Ishikawa (cell line): ENCODE data around the gene EXOSC6.
A peak's percentile ranks its signal among the peaks of the same experiment; 100 is the strongest.

ENCODE experiments used
- CEBPB ChIP-seq: IDR thresholded peaks from 2 replicates; pipeline ENCODE4 v1.6.1; 2012
- CREB1 ChIP-seq: IDR thresholded peaks from 2 replicates; pipeline ENCODE4 v1.6.1; 2012; ENCODE audit warnings: low read depth
- EGR1 ChIP-seq: IDR thresholded peaks from 2 replicates; pipeline ENCODE4 v1.6.1; 2012
- EP300 ChIP-seq: IDR thresholded peaks from 2 replicates; pipeline ENCODE4 v1.6.1; 2012; ENCODE audit warnings: borderline replicate concordance
- FOXM1 ChIP-seq: IDR thresholded peaks from 2 replicates; pipeline ENCODE4 v1.6.1; 2012; ENCODE audit warnings: low read depth, borderline replicate concordance
- NFIC ChIP-seq: IDR thresholded peaks from 2 replicates; pipeline ENCODE4 v1.6.1; 2012
- RAD21 ChIP-seq: IDR thresholded peaks from 2 replicates; pipeline ENCODE4 v1.6.1; 2012; ENCODE audit warnings: low read depth
- TAF1 ChIP-seq: IDR thresholded peaks from 2 replicates; pipeline ENCODE4 v1.6.1; 2012; ENCODE audit warnings: low read depth, mild to moderate bottlenecking
- TCF12 ChIP-seq: IDR thresholded peaks from 2 replicates; pipeline ENCODE4 v1.6.1; 2012; ENCODE audit warnings: low read depth
- TEAD4 ChIP-seq: IDR thresholded peaks from 2 replicates; pipeline ENCODE4 v1.6.1; 2012
- YY1 ChIP-seq: IDR thresholded peaks from 2 replicates; pipeline ENCODE4 v1.6.1; 2012; ENCODE audit warnings: low read depth
- ZBTB7A ChIP-seq: IDR thresholded peaks from 2 replicates; pipeline ENCODE4 v1.6.1; 2012; ENCODE audit warnings: low read depth
- TF ChIP-seq, protein P1 (sequence below): IDR thresholded peaks from 2 replicates; pipeline ENCODE4 v1.6.1; 2012
- TF ChIP-seq, protein P2 (sequence below): IDR thresholded peaks from 2 replicates; pipeline ENCODE4 v1.6.1; 2012; ENCODE audit warnings: low read depth, mild to moderate bottlenecking
- TF ChIP-seq, protein P3 (sequence below): IDR thresholded peaks from 2 replicates; pipeline ENCODE4 v1.6.1; 2012

EXOSC6 gene

DNA sequence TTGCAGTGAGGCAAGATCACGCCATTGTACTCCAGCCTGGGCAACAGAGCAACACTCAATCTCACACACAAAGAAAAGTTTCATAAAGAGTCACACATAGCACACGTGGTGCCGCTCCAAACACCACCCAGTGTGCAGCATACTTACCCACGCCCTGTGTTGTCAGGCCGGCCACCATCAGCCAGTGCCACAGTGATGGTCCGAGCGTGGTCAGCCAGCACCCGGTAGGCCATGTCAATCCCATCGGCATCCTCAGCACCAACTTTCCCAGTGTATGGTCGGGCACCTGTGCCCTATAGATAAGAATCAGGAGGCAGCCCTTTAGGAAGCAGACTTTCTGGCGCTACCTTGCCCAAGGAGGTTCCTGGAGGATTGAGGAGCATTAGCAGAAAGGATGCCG lies 17.7 kb upstream of the EXOSC6 start:
- no peak for TF ChIP-seq TEAD4

DNA sequence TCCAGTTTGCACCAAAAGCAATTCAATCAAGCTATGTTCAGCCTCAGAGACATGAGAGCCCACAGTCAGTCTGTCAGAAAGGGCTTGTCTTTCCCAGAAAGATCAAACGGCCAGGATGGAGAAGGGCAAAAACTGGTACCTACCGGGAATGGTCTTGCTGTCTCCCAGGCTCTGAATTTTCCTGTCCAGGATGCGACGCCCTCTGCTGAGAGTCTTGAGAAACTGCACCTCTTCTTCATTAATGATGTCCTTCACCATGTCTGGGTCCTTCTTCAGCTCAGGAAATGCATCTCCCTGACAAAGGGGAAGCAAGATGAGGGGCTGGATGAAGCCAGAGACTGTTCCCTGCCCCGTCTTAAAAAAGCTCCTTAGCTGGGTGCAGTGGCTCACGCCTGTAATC lies 15.8 kb upstream of the EXOSC6 start:
- TF ChIP-seq RAD21 (0 out of 2 replicates have a peak, but pooled peaks have one; percentile 20), TEAD4 (no peak)

DNA sequence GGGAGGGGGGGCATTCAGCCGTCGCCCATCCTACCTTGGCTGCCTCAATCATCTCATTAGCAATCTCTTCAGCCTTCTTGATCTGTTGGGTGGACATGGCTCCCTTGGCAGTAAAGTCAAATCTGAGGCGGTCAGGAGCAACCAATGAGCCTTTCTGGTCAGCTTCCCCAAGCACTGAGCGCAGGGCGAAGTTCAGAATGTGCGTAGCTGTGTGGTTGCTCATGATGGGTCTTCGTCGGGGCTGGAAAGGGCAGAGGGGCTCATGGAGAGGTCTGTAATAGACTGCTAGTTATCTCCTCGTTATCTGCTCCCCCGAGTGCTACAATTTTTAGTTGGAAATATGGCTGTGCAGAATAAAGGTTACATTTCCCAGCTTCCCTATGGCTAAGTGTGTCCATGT lies 7.2 kb upstream of the EXOSC6 start:
- TF ChIP-seq EGR1 (no peak), EP300 (no peak), CREB1 (no peak), TEAD4 (no peak), FOXM1 (no peak), NFIC (no peak), CEBPB (no peak), YY1 (no peak), ZBTB7A (no peak), RAD21 (no peak), TAF1 (no peak), TCF12 (no peak)
- TF ChIP-seq, protein P1, sequence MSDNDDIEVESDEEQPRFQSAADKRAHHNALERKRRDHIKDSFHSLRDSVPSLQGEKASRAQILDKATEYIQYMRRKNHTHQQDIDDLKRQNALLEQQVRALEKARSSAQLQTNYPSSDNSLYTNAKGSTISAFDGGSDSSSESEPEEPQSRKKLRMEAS = no peak
- TF ChIP-seq, protein P2, sequence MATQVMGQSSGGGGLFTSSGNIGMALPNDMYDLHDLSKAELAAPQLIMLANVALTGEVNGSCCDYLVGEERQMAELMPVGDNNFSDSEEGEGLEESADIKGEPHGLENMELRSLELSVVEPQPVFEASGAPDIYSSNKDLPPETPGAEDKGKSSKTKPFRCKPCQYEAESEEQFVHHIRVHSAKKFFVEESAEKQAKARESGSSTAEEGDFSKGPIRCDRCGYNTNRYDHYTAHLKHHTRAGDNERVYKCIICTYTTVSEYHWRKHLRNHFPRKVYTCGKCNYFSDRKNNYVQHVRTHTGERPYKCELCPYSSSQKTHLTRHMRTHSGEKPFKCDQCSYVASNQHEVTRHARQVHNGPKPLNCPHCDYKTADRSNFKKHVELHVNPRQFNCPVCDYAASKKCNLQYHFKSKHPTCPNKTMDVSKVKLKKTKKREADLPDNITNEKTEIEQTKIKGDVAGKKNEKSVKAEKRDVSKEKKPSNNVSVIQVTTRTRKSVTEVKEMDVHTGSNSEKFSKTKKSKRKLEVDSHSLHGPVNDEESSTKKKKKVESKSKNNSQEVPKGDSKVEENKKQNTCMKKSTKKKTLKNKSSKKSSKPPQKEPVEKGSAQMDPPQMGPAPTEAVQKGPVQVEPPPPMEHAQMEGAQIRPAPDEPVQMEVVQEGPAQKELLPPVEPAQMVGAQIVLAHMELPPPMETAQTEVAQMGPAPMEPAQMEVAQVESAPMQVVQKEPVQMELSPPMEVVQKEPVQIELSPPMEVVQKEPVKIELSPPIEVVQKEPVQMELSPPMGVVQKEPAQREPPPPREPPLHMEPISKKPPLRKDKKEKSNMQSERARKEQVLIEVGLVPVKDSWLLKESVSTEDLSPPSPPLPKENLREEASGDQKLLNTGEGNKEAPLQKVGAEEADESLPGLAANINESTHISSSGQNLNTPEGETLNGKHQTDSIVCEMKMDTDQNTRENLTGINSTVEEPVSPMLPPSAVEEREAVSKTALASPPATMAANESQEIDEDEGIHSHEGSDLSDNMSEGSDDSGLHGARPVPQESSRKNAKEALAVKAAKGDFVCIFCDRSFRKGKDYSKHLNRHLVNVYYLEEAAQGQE = no peak
- TF ChIP-seq, protein P3, sequence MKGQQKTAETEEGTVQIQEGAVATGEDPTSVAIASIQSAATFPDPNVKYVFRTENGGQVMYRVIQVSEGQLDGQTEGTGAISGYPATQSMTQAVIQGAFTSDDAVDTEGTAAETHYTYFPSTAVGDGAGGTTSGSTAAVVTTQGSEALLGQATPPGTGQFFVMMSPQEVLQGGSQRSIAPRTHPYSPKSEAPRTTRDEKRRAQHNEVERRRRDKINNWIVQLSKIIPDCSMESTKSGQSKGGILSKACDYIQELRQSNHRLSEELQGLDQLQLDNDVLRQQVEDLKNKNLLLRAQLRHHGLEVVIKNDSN = no peak

DNA sequence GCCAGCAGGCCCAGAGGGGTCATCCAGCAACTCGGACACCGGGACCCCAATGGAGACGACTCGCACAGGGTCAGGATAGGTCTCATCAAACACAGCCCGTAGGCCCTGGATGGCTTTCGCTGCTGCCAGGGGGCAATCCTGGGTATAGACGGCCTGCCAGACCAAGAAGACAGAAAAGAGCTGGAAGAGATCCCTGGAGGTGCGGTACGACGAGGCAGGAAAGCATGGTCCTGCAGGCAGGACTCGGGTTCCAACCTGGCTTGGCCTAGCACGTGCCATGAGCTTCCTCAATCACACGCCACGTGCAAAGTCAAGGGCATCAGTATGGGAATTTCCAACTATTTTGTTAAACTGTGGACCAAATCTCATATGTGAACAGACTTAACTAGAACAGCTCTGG lies 6.3 kb upstream of the EXOSC6 start:
- TF ChIP-seq EP300 = no peak
- no peak for TF ChIP-seq FOXM1

DNA sequence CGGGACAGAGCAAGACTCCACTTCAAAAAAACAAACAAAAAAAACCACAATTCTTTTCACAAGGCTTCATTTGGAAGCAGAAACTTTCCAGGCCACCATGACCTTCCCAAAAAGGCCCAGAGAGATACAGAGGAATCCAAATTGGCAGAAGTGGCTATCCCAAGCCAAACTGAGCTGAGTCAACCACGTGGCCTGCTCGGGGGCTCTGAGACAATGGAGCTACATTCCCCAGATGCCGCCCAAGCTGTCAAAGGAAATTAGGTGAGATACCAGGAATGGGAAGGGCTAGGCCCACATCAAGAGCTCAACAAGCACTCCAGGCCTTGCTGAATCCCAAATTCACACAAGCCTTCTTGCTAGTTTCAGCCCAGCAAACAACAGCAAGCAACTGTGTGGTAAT lies 5.7 kb upstream of the EXOSC6 start:
- TF ChIP-seq, protein P1 = peak; percentile 40; the same call in 1 of the 2 replicates
- TF ChIP-seq, protein P3 = peak; percentile 50
- TF ChIP-seq FOXM1 (no peak), TEAD4 (peak; percentile 50)

DNA sequence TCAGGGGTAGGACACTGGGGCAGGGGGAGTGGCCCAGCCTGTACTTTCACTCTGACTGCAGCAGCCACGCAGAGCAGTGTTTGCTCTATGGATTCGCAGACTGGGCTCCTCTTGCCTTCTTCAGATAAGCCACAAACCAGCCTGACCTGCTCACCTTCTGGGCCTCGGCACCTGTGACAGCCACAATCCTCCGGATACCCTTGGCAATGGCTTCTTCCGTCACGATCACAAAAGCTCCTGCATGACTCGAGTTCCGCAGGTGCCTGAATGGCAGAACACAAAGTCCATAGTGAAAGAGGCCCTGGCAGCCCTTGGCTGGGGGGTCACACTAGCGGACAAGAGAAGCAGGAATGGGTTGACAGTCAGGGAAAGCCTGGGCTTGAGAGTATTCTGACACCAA lies 3.8 kb upstream of the EXOSC6 start:
- TF ChIP-seq, protein P1 = no peak
- no peak for TF ChIP-seq TCF12
- TF ChIP-seq NFIC = no peak
- TF ChIP-seq CREB1 = no peak
- TF ChIP-seq FOXM1 = no peak
- TF ChIP-seq ZBTB7A = no peak

DNA sequence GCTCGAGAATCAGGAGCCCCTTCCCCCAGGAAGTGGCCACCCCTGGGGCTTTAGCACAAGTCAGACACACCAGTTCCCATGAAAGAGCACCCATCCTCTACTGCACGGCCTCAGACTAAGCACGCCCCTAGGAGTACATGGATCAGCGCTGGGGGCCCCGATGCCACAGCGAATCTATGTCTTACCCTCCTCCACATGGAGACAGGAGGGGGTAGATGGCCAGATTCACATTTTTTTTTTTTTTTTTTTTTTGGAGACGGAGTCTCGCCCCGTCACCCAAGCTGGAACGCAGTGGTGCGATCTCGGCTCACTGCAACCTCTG lies 3.2 kb upstream of the EXOSC6 start:
- TF ChIP-seq, protein P2 = no peak
- TF ChIP-seq NFIC (no peak), TCF12 (no peak), EGR1 (no peak), CREB1 (no peak), CEBPB (no peak), RAD21 (no peak), YY1 (no peak), FOXM1 (no peak), EP300 (no peak)
- TF ChIP-seq, protein P3 = no peak
- TF ChIP-seq, protein P1 = no peak
